Activated CD8-positive, alpha-beta memory T cell treated with anti-CD3 and anti-CD28 coated beads, Interleukin-2, amount 50 U/mL, for 1 hour (primary cell): ENCODE data around the gene RNU6-9.
A peak's percentile ranks its signal among the peaks of the same experiment; 100 is the strongest.

Experiments
- DNase-seq: peaks from one replicate; pipeline ENCODE4 v3.0.0-alpha.2; 2020; ENCODE audit errors: extremely low read depth

RNU6-9 gene

GRCh38 chr19:918152-918437, 24.8 kb downstream of the RNU6-9 start:
- no peak for DNase-seq

- no peak for DNase-seq
Measured at GRCh38 chr19:918481-919198, 25.4 kb downstream of the RNU6-9 start.

GRCh38 chr19:919199-920050, 26.1 kb downstream of the RNU6-9 start:
- DNase-seq = no peak

- peak; percentile 42 for DNase-seq
Measured at GRCh38 chr19:920051-920864, 27.0 kb downstream of the RNU6-9 start.

GRCh38 chr19:924553-925086, 31.3 kb downstream of the RNU6-9 start:
- DNase-seq = no peak

GRCh38 chr19:925087-925525, 31.8 kb downstream of the RNU6-9 start:
- no peak for DNase-seq

- DNase-seq = no peak
Measured at GRCh38 chr19:925526-926322, 32.4 kb downstream of the RNU6-9 start, which contains the start of gene ARID3A. TSS of gene ARID3A (plus strand) at chr19:926035. CDS start at chr19:929529, 3,494 bp downstream.

GRCh38 chr19:926323-926588, 33.0 kb downstream of the RNU6-9 start:
- DNase-seq = no peak

GRCh38 chr19:926589-927350, 33.5 kb downstream of the RNU6-9 start:
- DNase-seq = no peak

GRCh38 chr19:927351-927779, 34.1 kb downstream of the RNU6-9 start:
- DNase-seq = no peak

- DNase-seq = no peak
Measured at GRCh38 chr19:927780-928401, 34.6 kb downstream of the RNU6-9 start.

GRCh38 chr19:928471-929202, 35.4 kb downstream of the RNU6-9 start:
- no peak for DNase-seq

- no peak for DNase-seq
Measured at GRCh38 chr19:929203-929890, 36.1 kb downstream of the RNU6-9 start.

GRCh38 chr19:929891-930258, 36.6 kb downstream of the RNU6-9 start:
- DNase-seq = no peak

GRCh38 chr19:931860-932647, 38.8 kb downstream of the RNU6-9 start:
- no peak for DNase-seq

GRCh38 chr19:932648-933552, 39.6 kb downstream of the RNU6-9 start:
- DNase-seq = no peak

- no peak for DNase-seq
Measured at GRCh38 chr19:933553-933882, 40.2 kb downstream of the RNU6-9 start.
